H1 (cell line): Measurements from ENCODE around the gene DDX49. TPM values are rescaled to one million over a fixed set of nuclear protein-coding genes. Genes with fewer than 3 reads are reported as not detected.

ENCODE experiments used
- CTCF ChIA-PET: fragments of 300-600 bp; sonication (Branson Sonifier 250); formaldehyde crosslinking; loops from one replicate; lab custom pipeline; 2021; ENCODE audit not compliant: partially characterized antibody; lab: Charles Lee
- POLR2A ChIA-PET: fragments of 300-600 bp; sonication (Branson Sonifier 250); formaldehyde crosslinking; loops from one replicate; lab custom pipeline; 2021; ENCODE audit warnings: inconsistent platforms; ENCODE audit not compliant: partially characterized antibody; lab: Charles Lee
- DNase-seq, 2 experiments: peaks; one replicate each; pipeline versions ENCODE4 v3.0.0 to v3.0.0-alpha.2; 2010 to 2022; ENCODE audit warnings: low spot score in 2 of 2, low read depth in 1 of 2, mixed read lengths in 1 of 2
- FAIRE-seq: peaks from 2 replicates; lab custom pipeline; 2011; peaks lifted over from hg19 to GRCh38; lab: Jason Lieb, UNC
- H2AFZ ChIP-seq: 2 replicates; pipeline ENCODE4 v1.8.1; 2012; ENCODE audit warnings: low read length, inconsistent platforms
- H2AK5ac ChIP-seq: 2 replicates; pipeline ENCODE4 v1.6.1; 2013; ENCODE audit warnings: low read depth, low read length
- H2BK120ac ChIP-seq: replicated peaks from 2 replicates; pipeline ENCODE3; 2013; ENCODE audit warnings: low read depth, low read length, inconsistent platforms
- H2BK12ac ChIP-seq: 2 replicates; pipeline ENCODE4 v1.6.1; 2013; ENCODE audit warnings: low read depth, low read length
- H2BK15ac ChIP-seq: 2 replicates; pipeline ENCODE4 v1.6.1; 2013; ENCODE audit warnings: low read length
- H2BK20ac ChIP-seq: 2 replicates; pipeline ENCODE4 v1.6.1; 2013; ENCODE audit warnings: low read length
- H2BK5ac ChIP-seq: 2 replicates; pipeline ENCODE4 v1.6.1; 2013; ENCODE audit warnings: low read depth, low read length
- H3K14ac ChIP-seq: 2 replicates; pipeline ENCODE4 v1.6.1; 2013; ENCODE audit warnings: inconsistent platforms; ENCODE audit not compliant: insufficient read length
- H3K18ac ChIP-seq: 2 replicates; pipeline ENCODE4 v1.6.1; 2013; ENCODE audit warnings: low read length; ENCODE audit errors: extremely low read depth
- H3K23ac ChIP-seq: 2 replicates; pipeline ENCODE4 v1.6.1; 2013; ENCODE audit warnings: inconsistent platforms; ENCODE audit not compliant: insufficient read length
- H3K23me2 ChIP-seq: 2 replicates; pipeline ENCODE4 v1.6.1; 2013; ENCODE audit warnings: low read depth, low read length
- H3K27ac ChIP-seq: 2 replicates; pipeline ENCODE4 v1.6.1; 2011; ENCODE audit warnings: low read depth, low read length, inconsistent platforms
- H3K27me3 ChIP-seq, 4 experiments: replicated peaks in 1 of 4; 1 replicate in 1 of 4; 2 replicates in 3 of 4; pipeline versions ENCODE4 v1.6.1 to v1.8.1; 2011 to 2013; ENCODE audit warnings: low read length in 3 of 4, mild to moderate bottlenecking in 3 of 4, inconsistent platforms in 2 of 4, mixed read lengths in 2 of 4, moderate library complexity in 1 of 4; ENCODE audit not compliant: control insufficient read depth in 3 of 4, insufficient read depth in 3 of 4; ENCODE audit errors: extremely low read depth in 1 of 4
- H3K36me3 ChIP-seq, 4 experiments: 2 replicates each; pipeline versions ENCODE4 v1.6.1 to v1.8.1; 2011 to 2013; ENCODE audit warnings: mild to moderate bottlenecking in 4 of 4, low read length in 3 of 4, moderate library complexity in 2 of 4, control low read depth in 1 of 4, inconsistent platforms in 1 of 4; ENCODE audit not compliant: insufficient read depth in 4 of 4, control insufficient read depth in 2 of 4
- H3K4ac ChIP-seq: replicated peaks from 2 replicates; pipeline ENCODE3; 2013; ENCODE audit warnings: low read length, low read depth, mixed read lengths, inconsistent platforms; ENCODE audit not compliant: insufficient read length
- H3K4me1 ChIP-seq, 4 experiments: replicated peaks in 1 of 4; 1 replicate in 1 of 4; 2 replicates in 3 of 4; pipeline versions ENCODE4 v1.6.1 to v1.8.1; 2011 to 2013; ENCODE audit warnings: low read length in 3 of 4, inconsistent platforms in 2 of 4, mixed read lengths in 1 of 4; ENCODE audit not compliant: insufficient read depth in 4 of 4, control insufficient read depth in 3 of 4
- H3K4me2 ChIP-seq, 2 experiments: 2 replicates each; pipeline versions ENCODE4 v1.6.1 to v1.8.1; 2011 to 2013; ENCODE audit warnings: low read depth in 2 of 2, low read length in 2 of 2, control low read depth in 1 of 2, inconsistent platforms in 1 of 2, mild to moderate bottlenecking in 1 of 2; ENCODE audit not compliant: insufficient read depth in 1 of 2
- H3K4me3 ChIP-seq, 4 experiments: fragments of 200-600, 300-600 bp in 1 of 4; sonication (generic), shearing (Covaris generic), sonication (Bioruptor Twin) in 1 of 4; 2 replicates each; pipeline versions ENCODE4 v1.5.1 to v1.8.1; 2011 to 2016; ENCODE audit warnings: low read length in 4 of 4, low read depth in 3 of 4, control low read depth in 2 of 4, inconsistent platforms in 2 of 4, mild to moderate bottlenecking in 2 of 4, mixed read lengths in 1 of 4, moderate library complexity in 1 of 4; ENCODE audit not compliant: insufficient read depth in 2 of 4; ENCODE audit errors: extremely low read depth in 1 of 4
- H3K56ac ChIP-seq: replicated peaks from 2 replicates; pipeline ENCODE3; 2013; ENCODE audit warnings: low read depth, mild to moderate bottlenecking, mixed read lengths, low read length, inconsistent platforms; ENCODE audit not compliant: insufficient read length
- H3K79me1 ChIP-seq: 2 replicates; pipeline ENCODE4 v1.6.1; 2013; ENCODE audit warnings: low read depth, low read length, control low read depth
- H3K79me2 ChIP-seq, 2 experiments: 2 replicates each; pipeline versions ENCODE4 v1.6.1 to v1.8.1; 2012 to 2013; ENCODE audit warnings: low read length in 2 of 2, mild to moderate bottlenecking in 2 of 2, inconsistent platforms in 1 of 2; ENCODE audit not compliant: insufficient read depth in 2 of 2, control insufficient read depth in 1 of 2
- H3K9ac ChIP-seq, 4 experiments: replicated peaks in 1 of 4; 1 replicate in 1 of 4; 2 replicates in 3 of 4; pipeline versions ENCODE4 v1.6.1 to v1.8.1; 2011 to 2013; ENCODE audit warnings: low read depth in 3 of 4, low read length in 3 of 4, control low read depth in 2 of 4, mild to moderate bottlenecking in 2 of 4, moderate library complexity in 2 of 4, inconsistent platforms in 1 of 4; ENCODE audit errors: extremely low read depth in 1 of 4
- H3K9me3 ChIP-seq, 2 experiments: 2 replicates each; pipeline versions ENCODE4 v1.6.1 to v1.8.1; 2012 to 2013; ENCODE audit warnings: mild to moderate bottlenecking in 2 of 2, moderate library complexity in 2 of 2, control low read depth in 1 of 2, inconsistent platforms in 1 of 2, low read depth in 1 of 2, low read length in 1 of 2, mixed read lengths in 1 of 2; ENCODE audit not compliant: insufficient read depth in 2 of 2
- H4K20me1 ChIP-seq, 2 experiments: replicated peaks in 1 of 2; 2 replicates each; pipeline versions ENCODE3 to v1.8.1; 2011 to 2013; ENCODE audit warnings: inconsistent platforms in 2 of 2, low read length in 2 of 2, mild to moderate bottlenecking in 1 of 2; ENCODE audit not compliant: insufficient read depth in 2 of 2, control insufficient read depth in 1 of 2
- H4K5ac ChIP-seq: 2 replicates; pipeline ENCODE4 v1.6.1; 2013; ENCODE audit warnings: low read length, low read depth, mixed read lengths, inconsistent platforms; ENCODE audit not compliant: insufficient read length
- H4K8ac ChIP-seq: 2 replicates; pipeline ENCODE4 v1.8.0; 2013; ENCODE audit warnings: mild to moderate bottlenecking, moderate library complexity, low read length, inconsistent platforms; ENCODE audit not compliant: insufficient read depth; ENCODE audit errors: extremely low read depth
- H4K91ac ChIP-seq: replicated peaks from 2 replicates; pipeline ENCODE3; 2013; ENCODE audit warnings: low read length, mixed read lengths, inconsistent platforms; ENCODE audit not compliant: insufficient read length
- CHD1 ChIP-seq: IDR thresholded peaks from 2 replicates; pipeline ENCODE4 v1.6.1; 2012; ENCODE audit warnings: low read depth, low read length, improper control_type of control experiment
- NANOG ChIP-seq: IDR thresholded peaks from 2 replicates; pipeline ENCODE4 v1.6.1; 2011; ENCODE audit warnings: low read length, low read depth, mild to moderate bottlenecking, inconsistent platforms; ENCODE audit not compliant: insufficient read depth, poor library complexity, severe bottlenecking
- POU5F1 ChIP-seq: IDR thresholded peaks from 2 replicates; pipeline ENCODE4 v1.6.1; 2011; ENCODE audit warnings: low read depth, mild to moderate bottlenecking, low read length, moderate library complexity
- RBBP5 ChIP-seq: IDR thresholded peaks from 2 replicates; pipeline ENCODE4 v1.7.1; 2012; ENCODE audit warnings: low read depth, mild to moderate bottlenecking, inconsistent platforms, low read length, moderate library complexity, borderline replicate concordance
- RNF2 ChIP-seq: fragments of 200-900, 300-1000 bp; sonication (generic); IDR thresholded peaks from 2 replicates; pipeline ENCODE4 v1.7.1; 2016; ENCODE audit warnings: borderline replicate concordance, low read depth, mild to moderate bottlenecking, antibody characterized with exemption, low read length; ENCODE audit not compliant: poor library complexity, severe bottlenecking; ENCODE audit errors: missing control alignments
- SIX5 ChIP-seq: IDR thresholded peaks from 2 replicates; pipeline ENCODE4 v1.6.1; 2011; ENCODE audit warnings: mild to moderate bottlenecking, low read depth, low read length
- ZNF274 ChIP-seq: IDR thresholded peaks from 2 replicates; pipeline ENCODE4 v1.7.0; 2012; ENCODE audit warnings: low read length, borderline replicate concordance; ENCODE audit errors: extremely low read depth
- WGBS, 2 experiments: shearing (Covaris generic) in 1 of 2; methylation state at CpG; one replicate each; pipeline versions ENCODE4 v1.1.6 to v1.1.7; 2013 to 2015; ENCODE audit warnings: low lambda C conversion rate in 2 of 2, mixed read lengths in 2 of 2, inconsistent platforms in 1 of 2, low coverage in 1 of 2, missing lambda C conversion rate in 1 of 2; ENCODE audit not compliant: insufficient replicate concordance in 2 of 2, insufficient coverage in 1 of 2, insufficient read length in 1 of 2; ENCODE audit errors: extremely low coverage in 1 of 2, missing lambda C conversion rate in 1 of 2; 5-methylcytosine and 5-hydroxymethylcytosine counted together
- polyA plus RNA-seq, 7 experiments: library from polyadenylated mRNA; depleted of rRNA in 3 of 7; stranded (reverse) in 5 of 7; unstranded in 2 of 7; fragments of >200 nt in 5 of 7; fragments of 200-250 nt in 2 of 7; gene quantifications; 1 replicate in 5 of 7; 2 replicates in 1 of 7; 4 replicates in 1 of 7; pipeline versions ENCODE4 v1.2.1 to v1.2.3, GENCODE V29; 2011 to 2013; ENCODE audit warnings: missing spikeins in 2 of 7, mixed read lengths in 2 of 7
- total RNA-seq: library from RNA; stranded (reverse); fragmentation: NEBNext Ultra II Directional; extraction: Animal tissue kit (Norgen Biotek cat#: 25700); gene quantifications from 2 replicates; pipeline ENCODE4 v1.2.1, GENCODE V29; 2021
- TF ChIP-seq, protein P1 (sequence below), 3 experiments: IDR thresholded peaks; 1 replicate in 2 of 3; 2 replicates in 1 of 3; pipeline versions ENCODE4 v1.5.1 to v1.6.1; 2011; ENCODE audit warnings: low read length in 3 of 3, mild to moderate bottlenecking in 3 of 3, inconsistent platforms in 2 of 3, low read depth in 1 of 3, moderate library complexity in 1 of 3; ENCODE audit not compliant: insufficient read depth in 1 of 3; ENCODE audit errors: control extremely low read depth in 1 of 3

DDX49 gene
- total and polyA plus RNA-seq, 2 of the 8 experiments (the other 6 are each of a cell fraction or from before 2014, with no cell fraction given), result 41.3 to 46.5 TPM

DNA sequence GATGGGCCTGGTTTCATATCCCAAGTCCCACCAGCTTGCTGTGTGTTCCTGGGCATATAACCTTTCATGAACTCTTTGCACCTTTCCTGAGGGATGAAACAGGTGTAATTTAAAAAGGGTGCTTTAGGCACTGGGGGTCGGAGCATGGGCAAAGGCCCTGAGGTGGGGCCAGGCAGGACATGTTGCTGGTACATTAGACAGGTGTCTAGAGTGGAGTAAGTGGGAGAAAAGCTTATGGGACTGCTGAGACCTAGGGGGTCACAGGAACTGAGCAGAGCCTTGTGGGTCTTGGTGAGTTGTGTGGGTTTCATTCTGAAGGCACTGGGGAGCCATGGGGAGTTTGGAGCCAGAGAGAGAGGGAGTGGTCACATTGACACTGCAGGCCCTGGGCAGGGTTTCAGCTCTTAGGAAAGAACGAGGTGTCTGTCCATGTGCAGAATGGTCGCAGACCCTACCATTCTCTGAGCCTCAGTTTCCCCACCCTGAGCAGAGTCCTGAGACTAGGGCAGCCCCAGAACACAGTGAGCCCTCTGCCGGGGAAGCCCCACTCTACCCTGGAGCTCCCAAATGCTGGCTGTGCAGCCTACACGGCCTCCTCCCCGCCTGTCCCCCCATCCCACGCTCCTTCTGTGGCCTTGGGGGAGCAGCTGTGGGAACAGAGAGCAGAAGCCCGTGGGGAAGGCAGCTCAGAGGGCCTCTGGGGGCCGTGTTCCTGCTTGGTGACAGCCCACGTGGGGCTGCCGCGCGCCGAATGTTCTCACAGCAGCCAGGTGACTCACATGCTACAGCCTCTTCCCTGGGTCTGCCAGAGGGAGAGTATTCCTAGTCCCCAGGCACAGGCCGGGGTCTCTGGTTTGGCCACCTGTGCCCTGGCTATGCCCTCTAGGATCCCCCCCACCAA lies 28.8 kb downstream of the DDX49 start:
- POLR2A ChIA-PET, result interaction anchor here (0.5 to 2.3 kb wide), 7 partner anchors 8 to 21 kb away, joined by 3 to 11 read pairs (median 5); no protein-coding TSS in a partner anchor
- 91% methylated on average over 15 of the region's 15 CpGs; no CpG with 5 or more reads in 1 of the 2 experiments for WGBS, 2 experiments
- no peak overlapping the region for H3K9ac ChIP-seq
- TF ChIP-seq, protein P1, sequence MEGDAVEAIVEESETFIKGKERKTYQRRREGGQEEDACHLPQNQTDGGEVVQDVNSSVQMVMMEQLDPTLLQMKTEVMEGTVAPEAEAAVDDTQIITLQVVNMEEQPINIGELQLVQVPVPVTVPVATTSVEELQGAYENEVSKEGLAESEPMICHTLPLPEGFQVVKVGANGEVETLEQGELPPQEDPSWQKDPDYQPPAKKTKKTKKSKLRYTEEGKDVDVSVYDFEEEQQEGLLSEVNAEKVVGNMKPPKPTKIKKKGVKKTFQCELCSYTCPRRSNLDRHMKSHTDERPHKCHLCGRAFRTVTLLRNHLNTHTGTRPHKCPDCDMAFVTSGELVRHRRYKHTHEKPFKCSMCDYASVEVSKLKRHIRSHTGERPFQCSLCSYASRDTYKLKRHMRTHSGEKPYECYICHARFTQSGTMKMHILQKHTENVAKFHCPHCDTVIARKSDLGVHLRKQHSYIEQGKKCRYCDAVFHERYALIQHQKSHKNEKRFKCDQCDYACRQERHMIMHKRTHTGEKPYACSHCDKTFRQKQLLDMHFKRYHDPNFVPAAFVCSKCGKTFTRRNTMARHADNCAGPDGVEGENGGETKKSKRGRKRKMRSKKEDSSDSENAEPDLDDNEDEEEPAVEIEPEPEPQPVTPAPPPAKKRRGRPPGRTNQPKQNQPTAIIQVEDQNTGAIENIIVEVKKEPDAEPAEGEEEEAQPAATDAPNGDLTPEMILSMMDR (IDR thresholded peaks at IDR 0.05; ENCODE audit: control extremely low read depth in 1 of 3, insufficient read depth in 1 of 3, low read depth in 1 of 3, low read length in 3 of 3), result no peak
- no peak for TF ChIP-seq CHD1
- no peak for TF ChIP-seq NANOG
- no peak for TF ChIP-seq POU5F1
- TF ChIP-seq ZNF274, result no peak
- no peak for TF ChIP-seq RBBP5
- no peak for TF ChIP-seq SIX5
- TF ChIP-seq RNF2, result no peak

More for the DNA sequence above, 28.8 kb downstream of the DDX49 start:
- Histone ChIP-seq H3K36me3 (0 out of 8 replicates have a peak, but pooled peaks cover 0 to 5% (median 0%) of the 10 kb centered on the region in 4 experiments), H3K56ac (no peak overlapping the region), H4K91ac (no peak overlapping the region), H3K27ac (no peak overlapping the region), H3K4me1 (no peaks in the 10 kb centered on the region), H3K14ac (no peak overlapping the region), H3K4me3 (no peak overlapping the region), H2BK5ac (no peak overlapping the region), H3K4ac (no peak overlapping the region), H3K79me1 (no peaks in the 10 kb centered on the region), H3K23ac (no peak overlapping the region), H2AK5ac (no peak overlapping the region), H2BK120ac (no peak overlapping the region), H3K79me2 (no peaks in the 10 kb centered on the region), H2AFZ (no peak overlapping the region), H2BK20ac (no peak overlapping the region), H4K8ac (no peak overlapping the region), H4K5ac (no peak overlapping the region), H4K20me1 (no peaks in the 10 kb centered on the region), H3K4me2 (no peak overlapping the region), H3K23me2 (no peaks in the 10 kb centered on the region), H3K9me3 (no peaks in the 10 kb centered on the region), H3K18ac (no peak overlapping the region), H2BK12ac (peak overlapping the region; percentile 27; the same call in 1 of the 2 replicates), H2BK15ac (no peak overlapping the region), H3K27me3 (no peaks in the 10 kb centered on the region)
- no peak for FAIRE-seq
- CTCF ChIA-PET, result interaction anchor here (0.5 to 2.0 kb wide), 8 partner anchors 9 to 1811 kb away, joined by 3 to 11 read pairs (median 4); partner anchors contain the start of genes COPE and DDX49
- DNase-seq, result no peak
